Right lobe of liver (tissue), 6 donors: ENCODE data around the gene FBXO17. TPM values are rescaled to one million over a fixed set of nuclear protein-coding genes. Genes with fewer than 3 reads are reported as not detected.

Source experiments
- ATAC-seq, 4 donors: fragments of 200-7000 bp; cut with Tn5 transposase; one replicate each; pipeline ENCODE4 v1.9.1; 2020; ENCODE audit warnings: mild to moderate bottlenecking in 4 of 4, moderate library complexity in 4 of 4
- DNase-seq, 3 donors: peaks; one replicate each; pipeline ENCODE4 v3.0.0-alpha.2; 2020
- H3K27ac ChIP-seq, 3 donors: fragments of 200-600 bp; one replicate each; pipeline ENCODE4 v1.8.0; 2022
- H3K27me3 ChIP-seq, 2 donors: fragments of 200-600 bp; one replicate each; pipeline ENCODE4 v1.8.0; 2022
- H3K36me3 ChIP-seq, 4 donors: fragments of 200-600 bp; sonication (generic) in 1 of 4; one replicate each; pipeline versions ENCODE4 v1.5.1 to v1.8.0; 2017 to 2022; ENCODE audit warnings: control low read depth in 1 of 4
- H3K4me1 ChIP-seq, 4 donors: fragments of 200-600 bp; sonication (generic) in 1 of 4; one replicate each; pipeline versions ENCODE4 v1.5.1 to v1.8.0; 2017 to 2022; ENCODE audit warnings: control low read depth in 1 of 4
- H3K4me3 ChIP-seq, 3 donors: fragments of 200-600 bp; one replicate each; pipeline ENCODE4 v1.8.0; 2022
- H3K9me3 ChIP-seq, 4 donors: fragments of 200-600 bp; sonication (generic) in 1 of 4; one replicate each; pipeline versions ENCODE4 v1.5.1 to v1.8.0; 2017 to 2022; ENCODE audit warnings: control low read depth in 1 of 4
- CTCF ChIP-seq, 4 donors: fragments of 200-600 bp in 3 of 4; fragments of 450-650 bp in 1 of 4; IDR thresholded peaks; one replicate each; pipeline versions ENCODE4 v1.5.1 to v1.8.0; 2016 to 2022; ENCODE audit warnings: antibody characterized with exemption in 4 of 4, mild to moderate bottlenecking in 2 of 4
- POLR2A ChIP-seq: fragments of 450-650 bp; IDR thresholded peaks from one replicate; pipeline ENCODE4 v1.6.1; 2017; ENCODE audit warnings: antibody characterized with exemption, mild to moderate bottlenecking
- WGBS: methylation state at CpG from one replicate; pipeline ENCODE4 v1.1.6; 2018; ENCODE audit warnings: low coverage, low lambda C conversion rate; ENCODE audit not compliant: insufficient coverage; ENCODE audit errors: missing lambda C conversion rate; 5-methylcytosine and 5-hydroxymethylcytosine counted together
- intact Hi-C, 2 donors: fragments of 100-400 bp; cut with DNase I; formaldehyde crosslinking; loops; one replicate each; pipeline versions ENCODE4 v1.11.2 to v1.14.1; 2022
- total RNA-seq, 6 experiments: library from RNA; depleted of rRNA in 2 of 6; stranded (reverse); fragments of >200 nt in 2 of 6; fragmentation: NEBNext Ultra II Directional in 3 of 6; extraction: Animal tissue kit (Norgen Biotek cat#: 25700) in 3 of 6; gene quantifications; one replicate each; pipeline versions ENCODE4 v1.1.0 to v1.2.4, GENCODE V29; 2016 to 2023
- donor health status: DM: no; HTN: yes; CAD: no.
- donor health status: DM: no; HTN: no; CAD: no.
- donor health status: DM: no; HTN: no; CAD: no.
- donor health status: DM: no; HTN: yes; CAD: no.
- donor health status: DM: no; HTN: yes; CAD: no.

The FBXO17 gene
- total RNA-seq, 6 experiments from 2014 or later = 19.9 to 57.9 (median 36.7) TPM

GRCh38 chr19:38898788-38899446, 76.6 kb downstream of the FBXO17 start:
- DNase-seq (no peak), ATAC-seq (peak in 3 of 4 donors; percentile 0 to 3 (median 1))
- Histone ChIP-seq H3K27me3 (no peaks in the 10 kb centered on the region), H3K36me3 (no peaks in the 10 kb centered on the region), H3K27ac (peak overlapping the region; percentile 70 to 98 (median 85)), H3K9me3 (no peaks in the 10 kb centered on the region), H3K4me3 (peak overlapping the region; percentile 80 to 91 (median 87)), H3K4me1 (peaks cover 0 to 20% (median 7%) of the 10 kb centered on the region in 4 donors)
- TF ChIP-seq POLR2A (no peak), CTCF (IDR thresholded peaks at IDR 0.05) (no peak)
- 5% methylated on average over 18 of the region's 25 CpGs for WGBS
- intact Hi-C loops = no loop called here

- H3K4me3 ChIP-seq = no peak overlapping the region
- ATAC-seq (no peak), DNase-seq (no peak)
- peaks cover 0 to 7% (median 0%) of the 10 kb centered on the region in 4 donors for H3K4me1 ChIP-seq
- no peaks in the 10 kb centered on the region for H3K36me3 ChIP-seq
- TF ChIP-seq CTCF (IDR thresholded peaks at IDR 0.05) (no peak), POLR2A (no peak)
- H3K9me3 ChIP-seq = no peaks in the 10 kb centered on the region
- no peak overlapping the region for H3K27ac ChIP-seq
- 65% methylated on average over 9 of the region's 9 CpGs for WGBS
- intact Hi-C loops = no loop called here
- H3K27me3 ChIP-seq = no peaks in the 10 kb centered on the region
Measured at GRCh38 chr19:38894968-38895367, 80.6 kb downstream of the FBXO17 start.

- DNase-seq (no peak), ATAC-seq (peak; percentile 29 to 64 (median 52))
- H3K4me1 ChIP-seq = peaks cover 0 to 3% (median 0%) of the 10 kb centered on the region in 4 donors
- intact Hi-C loops = no loop called here
- 93% methylated on average over 3 of the region's 14 CpGs for WGBS
- no peak for TF ChIP-seq POLR2A
- TF ChIP-seq CTCF (IDR thresholded peaks at IDR 0.05) = no peak
- peak overlapping the region in 1 of 3 donors; percentile 28 for H3K27ac ChIP-seq
- no peaks in the 10 kb centered on the region for H3K27me3 ChIP-seq
- H3K36me3 ChIP-seq = peaks cover 0 to 14% (median 0%) of the 10 kb centered on the region in 4 donors
- H3K4me3 ChIP-seq = no peak overlapping the region
- H3K9me3 ChIP-seq = no peaks in the 10 kb centered on the region
Measured at GRCh38 chr19:38893341-38893771, 82.2 kb downstream of the FBXO17 start.

- intact Hi-C loops = no loop called here
- no peaks in the 10 kb centered on the region for H3K27me3 ChIP-seq
- DNase-seq (no peak), ATAC-seq (no peak)
- 77% methylated on average over 3 of the region's 5 CpGs for WGBS
- no peaks in the 10 kb centered on the region for H3K4me1 ChIP-seq
- H3K36me3 ChIP-seq = peaks cover 0 to 14% (median 3%) of the 10 kb centered on the region in 4 donors
- H3K4me3 ChIP-seq = no peak overlapping the region
- H3K9me3 ChIP-seq = no peaks in the 10 kb centered on the region
- H3K27ac ChIP-seq = peak overlapping the region in 1 of 3 donors; percentile 28
- no peak for TF ChIP-seq CTCF (IDR thresholded peaks at IDR 0.05)
- no peak for TF ChIP-seq POLR2A
Measured at GRCh38 chr19:38892841-38893240, 82.7 kb downstream of the FBXO17 start.
